ENCODE results near the gene MAX. TPM values are rescaled to one million over a fixed set of nuclear protein-coding genes. Genes with fewer than 3 reads are reported as not detected.

Gene MAX
- total and polyA plus RNA-seq, 2 experiments from 2014 or later, result 25.0 to 27.7 TPM

DNA sequence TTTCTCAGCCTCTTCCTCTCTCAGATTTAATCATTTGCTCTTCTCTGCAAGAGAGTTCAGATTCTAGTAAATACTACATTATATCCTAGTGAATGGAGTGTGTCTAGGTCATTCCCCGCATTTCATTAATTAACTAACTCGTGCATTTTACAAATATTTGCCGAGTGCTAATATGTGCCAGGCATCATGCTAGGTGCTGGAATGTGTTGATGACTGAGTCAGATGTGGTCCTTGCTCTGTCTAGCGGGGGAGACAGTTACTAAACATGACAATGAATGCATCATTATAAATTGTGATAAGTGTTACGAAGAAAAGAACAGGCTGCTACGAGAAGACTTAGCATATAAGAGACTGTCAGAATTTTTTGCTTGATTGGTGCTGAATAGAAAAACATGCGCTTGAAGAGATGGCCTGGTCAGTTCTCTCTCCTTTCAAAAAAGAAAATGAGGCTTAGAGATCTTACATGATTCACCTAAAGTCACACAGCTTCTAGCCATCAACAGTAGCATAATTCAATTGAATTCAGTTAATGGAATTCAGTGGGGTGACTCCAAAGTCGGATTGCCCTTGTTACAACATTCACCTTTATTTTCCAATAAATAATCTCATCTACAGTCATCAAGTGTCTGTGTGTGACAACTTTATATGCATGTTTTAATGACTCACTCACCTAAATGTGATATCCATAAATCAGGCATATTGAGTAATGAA is 48.7 kb upstream of the MAX start (continued):
- TF ChIP-seq, protein P1, sequence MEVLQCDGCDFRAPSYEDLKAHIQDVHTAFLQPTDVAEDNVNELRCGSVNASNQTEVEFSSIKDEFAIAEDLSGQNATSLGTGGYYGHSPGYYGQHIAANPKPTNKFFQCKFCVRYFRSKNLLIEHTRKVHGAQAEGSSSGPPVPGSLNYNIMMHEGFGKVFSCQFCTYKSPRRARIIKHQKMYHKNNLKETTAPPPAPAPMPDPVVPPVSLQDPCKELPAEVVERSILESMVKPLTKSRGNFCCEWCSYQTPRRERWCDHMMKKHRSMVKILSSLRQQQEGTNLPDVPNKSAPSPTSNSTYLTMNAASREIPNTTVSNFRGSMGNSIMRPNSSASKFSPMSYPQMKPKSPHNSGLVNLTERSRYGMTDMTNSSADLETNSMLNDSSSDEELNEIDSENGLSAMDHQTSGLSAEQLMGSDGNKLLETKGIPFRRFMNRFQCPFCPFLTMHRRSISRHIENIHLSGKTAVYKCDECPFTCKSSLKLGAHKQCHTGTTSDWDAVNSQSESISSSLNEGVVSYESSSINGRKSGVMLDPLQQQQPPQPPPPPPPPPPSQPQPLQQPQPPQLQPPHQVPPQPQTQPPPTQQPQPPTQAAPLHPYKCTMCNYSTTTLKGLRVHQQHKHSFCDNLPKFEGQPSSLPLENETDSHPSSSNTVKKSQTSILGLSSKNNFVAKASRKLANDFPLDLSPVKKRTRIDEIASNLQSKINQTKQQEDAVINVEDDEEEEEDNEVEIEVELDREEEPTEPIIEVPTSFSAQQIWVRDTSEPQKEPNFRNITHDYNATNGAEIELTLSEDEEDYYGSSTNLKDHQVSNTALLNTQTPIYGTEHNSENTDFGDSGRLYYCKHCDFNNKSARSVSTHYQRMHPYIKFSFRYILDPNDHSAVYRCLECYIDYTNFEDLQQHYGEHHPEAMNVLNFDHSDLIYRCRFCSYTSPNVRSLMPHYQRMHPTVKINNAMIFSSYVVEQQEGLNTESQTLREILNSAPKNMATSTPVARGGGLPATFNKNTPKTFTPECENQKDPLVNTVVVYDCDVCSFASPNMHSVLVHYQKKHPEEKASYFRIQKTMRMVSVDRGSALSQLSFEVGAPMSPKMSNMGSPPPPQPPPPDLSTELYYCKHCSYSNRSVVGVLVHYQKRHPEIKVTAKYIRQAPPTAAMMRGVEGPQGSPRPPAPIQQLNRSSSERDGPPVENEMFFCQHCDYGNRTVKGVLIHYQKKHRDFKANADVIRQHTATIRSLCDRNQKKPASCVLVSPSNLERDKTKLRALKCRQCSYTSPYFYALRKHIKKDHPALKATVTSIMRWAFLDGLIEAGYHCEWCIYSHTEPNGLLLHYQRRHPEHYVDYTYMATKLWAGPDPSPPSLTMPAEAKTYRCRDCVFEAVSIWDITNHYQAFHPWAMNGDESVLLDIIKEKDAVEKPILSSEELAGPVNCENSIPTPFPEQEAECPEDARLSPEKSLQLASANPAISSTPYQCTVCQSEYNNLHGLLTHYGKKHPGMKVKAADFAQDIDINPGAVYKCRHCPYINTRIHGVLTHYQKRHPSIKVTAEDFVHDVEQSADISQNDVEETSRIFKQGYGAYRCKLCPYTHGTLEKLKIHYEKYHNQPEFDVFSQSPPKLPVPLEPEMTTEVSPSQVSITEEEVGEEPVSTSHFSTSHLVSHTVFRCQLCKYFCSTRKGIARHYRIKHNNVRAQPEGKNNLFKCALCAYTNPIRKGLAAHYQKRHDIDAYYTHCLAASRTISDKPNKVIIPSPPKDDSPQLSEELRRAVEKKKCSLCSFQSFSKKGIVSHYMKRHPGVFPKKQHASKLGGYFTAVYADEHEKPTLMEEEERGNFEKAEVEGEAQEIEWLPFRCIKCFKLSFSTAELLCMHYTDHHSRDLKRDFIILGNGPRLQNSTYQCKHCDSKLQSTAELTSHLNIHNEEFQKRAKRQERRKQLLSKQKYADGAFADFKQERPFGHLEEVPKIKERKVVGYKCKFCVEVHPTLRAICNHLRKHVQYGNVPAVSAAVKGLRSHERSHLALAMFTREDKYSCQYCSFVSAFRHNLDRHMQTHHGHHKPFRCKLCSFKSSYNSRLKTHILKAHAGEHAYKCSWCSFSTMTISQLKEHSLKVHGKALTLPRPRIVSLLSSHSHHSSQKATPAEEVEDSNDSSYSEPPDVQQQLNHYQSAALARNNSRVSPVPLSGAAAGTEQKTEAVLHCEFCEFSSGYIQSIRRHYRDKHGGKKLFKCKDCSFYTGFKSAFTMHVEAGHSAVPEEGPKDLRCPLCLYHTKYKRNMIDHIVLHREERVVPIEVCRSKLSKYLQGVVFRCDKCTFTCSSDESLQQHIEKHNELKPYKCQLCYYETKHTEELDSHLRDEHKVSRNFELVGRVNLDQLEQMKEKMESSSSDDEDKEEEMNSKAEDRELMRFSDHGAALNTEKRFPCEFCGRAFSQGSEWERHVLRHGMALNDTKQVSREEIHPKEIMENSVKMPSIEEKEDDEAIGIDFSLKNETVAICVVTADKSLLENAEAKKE (CRISPR knock-in tag; IDR thresholded peaks at IDR 0.05), result no peak
- no peak for TF ChIP-seq CREB1 (CRISPR knock-in tag; IDR thresholded peaks at IDR 0.05; ENCODE audit: low read depth)
- TF ChIP-seq ZNF114 (CRISPR knock-in tag; IDR thresholded peaks at IDR 0.05), result no peak
- no peak for TF ChIP-seq STAT1 (IDR thresholded peaks at IDR 0.05; ENCODE audit: unreplicated experiment)
- TF ChIP-seq POLR2AphosphoS5 (IDR thresholded peaks at IDR 0.05; ENCODE audit: low read depth), result no peak
- TF ChIP-seq, protein P2, sequence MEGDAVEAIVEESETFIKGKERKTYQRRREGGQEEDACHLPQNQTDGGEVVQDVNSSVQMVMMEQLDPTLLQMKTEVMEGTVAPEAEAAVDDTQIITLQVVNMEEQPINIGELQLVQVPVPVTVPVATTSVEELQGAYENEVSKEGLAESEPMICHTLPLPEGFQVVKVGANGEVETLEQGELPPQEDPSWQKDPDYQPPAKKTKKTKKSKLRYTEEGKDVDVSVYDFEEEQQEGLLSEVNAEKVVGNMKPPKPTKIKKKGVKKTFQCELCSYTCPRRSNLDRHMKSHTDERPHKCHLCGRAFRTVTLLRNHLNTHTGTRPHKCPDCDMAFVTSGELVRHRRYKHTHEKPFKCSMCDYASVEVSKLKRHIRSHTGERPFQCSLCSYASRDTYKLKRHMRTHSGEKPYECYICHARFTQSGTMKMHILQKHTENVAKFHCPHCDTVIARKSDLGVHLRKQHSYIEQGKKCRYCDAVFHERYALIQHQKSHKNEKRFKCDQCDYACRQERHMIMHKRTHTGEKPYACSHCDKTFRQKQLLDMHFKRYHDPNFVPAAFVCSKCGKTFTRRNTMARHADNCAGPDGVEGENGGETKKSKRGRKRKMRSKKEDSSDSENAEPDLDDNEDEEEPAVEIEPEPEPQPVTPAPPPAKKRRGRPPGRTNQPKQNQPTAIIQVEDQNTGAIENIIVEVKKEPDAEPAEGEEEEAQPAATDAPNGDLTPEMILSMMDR (conservative IDR thresholded peaks at IDR 0.05; ENCODE audit: low read depth in 2 of 2), result no peak

DNA sequence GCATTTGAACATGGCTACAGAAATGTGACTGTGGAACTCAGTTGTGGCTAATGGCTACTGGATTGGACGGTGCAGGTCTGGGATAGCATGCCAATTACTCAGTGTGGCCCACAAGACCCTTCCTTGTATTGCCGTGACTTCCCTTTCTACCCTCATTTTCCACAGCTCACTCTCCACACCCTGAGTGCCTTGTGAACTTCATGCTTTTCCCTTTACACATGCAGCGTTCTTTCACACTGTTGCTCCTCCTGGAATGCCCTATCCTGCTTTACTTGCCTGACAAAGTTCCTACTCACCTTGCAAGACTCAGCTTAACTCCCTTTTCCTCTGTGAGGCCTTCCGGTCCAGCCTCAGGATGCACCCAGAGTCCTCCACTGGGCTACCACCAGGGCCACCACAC is 46.8 kb upstream of the MAX start:
- H3K36me3 ChIP-seq (ENCODE audit: insufficient read depth), result no peaks in the 10 kb centered on the region
- Mint-ChIP-seq H3K4me1 (peaks cover 19% of the 10 kb centered on the region), H3K27ac (no peak overlapping the region), H3K4me3 (no peak overlapping the region), H3K9me3 (no peaks in the 10 kb centered on the region), H3K36me3 (ENCODE audit: low read depth) (no peaks in the 10 kb centered on the region), H3K27me3 (ENCODE audit: insufficient read depth, low read depth, poor library complexity) (peaks cover 2% of the 10 kb centered on the region)
- H3K4me1 ChIP-seq (ENCODE audit: insufficient read depth), result peaks cover 5% of the 10 kb centered on the region; the same call in 1 of the 2 replicates
- H3K4me2 ChIP-seq, result no peak overlapping the region
- H2AFZ ChIP-seq, result no peak overlapping the region
- H3F3A ChIP-seq (replicated peaks; ENCODE audit: low read depth), result no peaks in the 10 kb centered on the region
- DNase-seq (ENCODE audit: low spot score) (no peak), ATAC-seq (no peak)
- peaks cover 13% of the 10 kb centered on the region; the same call in 1 of the 2 replicates for H3K9me2 ChIP-seq (ENCODE audit: insufficient read depth)
- no peak overlapping the region for H3K27ac ChIP-seq (ENCODE audit: low read depth)
- H4K20me1 ChIP-seq (replicated peaks; ENCODE audit: insufficient read depth), result no peaks in the 10 kb centered on the region
- H3K4me3 ChIP-seq, result no peak overlapping the region
- H3K79me2 ChIP-seq (replicated peaks; ENCODE audit: insufficient read depth), result no peaks in the 10 kb centered on the region
- H3K27me3 ChIP-seq (ENCODE audit: insufficient read depth), result no peaks in the 10 kb centered on the region
- TF ChIP-seq EZH2 (IDR thresholded peaks at IDR 0.05; ENCODE audit: low read depth, unreplicated experiment) (no peak), ZNF114 (CRISPR knock-in tag; IDR thresholded peaks at IDR 0.05) (no peak), STAT1 (IDR thresholded peaks at IDR 0.05; ENCODE audit: unreplicated experiment) (no peak), NANOG (IDR thresholded peaks at IDR 0.05; ENCODE audit: borderline replicate concordance) (no peak)
- TF ChIP-seq, protein P2 (conservative IDR thresholded peaks at IDR 0.05; ENCODE audit: low read depth in 2 of 2), result no peak

Measured in GM23338 (cell line).